HL-60 (cell line): Measurements from ENCODE around the gene TLE7.

Experiments used
- DNase-seq, 2 experiments: peaks; one replicate each; pipeline ENCODE4 v3.0.0-alpha.2; 2010 to 2020; ENCODE audit warnings: low read depth in 1 of 2, low spot score in 1 of 2
- H3K27ac ChIP-seq: fragments of 250-450 bp; sonication (Bioruptor Pico); replicated peaks from 2 replicates; pipeline ENCODE4 v1.5.1; 2020; ENCODE audit warnings: mild to moderate bottlenecking, moderate library complexity
- H3K27me3 ChIP-seq: fragments of 250-450 bp; sonication (Bioruptor Pico); 2 replicates; pipeline ENCODE4 v1.5.1; 2021; ENCODE audit warnings: mild to moderate bottlenecking, moderate library complexity; ENCODE audit not compliant: insufficient read depth, poor library complexity, severe bottlenecking
- H3K4me3 ChIP-seq: replicated peaks from 2 replicates; pipeline ENCODE4 v1.5.1; 2011; ENCODE audit warnings: mild to moderate bottlenecking, control low read depth, low read length; ENCODE audit not compliant: insufficient read depth
- CTCF ChIP-seq: IDR thresholded peaks from one replicate; pipeline ENCODE4 v1.5.1; 2011; ENCODE audit warnings: low read length, control low read depth, inconsistent platforms; ENCODE audit not compliant: insufficient read depth
- GABPA ChIP-seq: IDR thresholded peaks from 2 replicates; pipeline ENCODE4 v1.6.1; 2012; ENCODE audit warnings: low read depth
- POLR2AphosphoS5 ChIP-seq: IDR thresholded peaks from 2 replicates; pipeline ENCODE4 v1.6.1; 2012; ENCODE audit warnings: low read depth
- REST ChIP-seq: IDR thresholded peaks from 2 replicates; pipeline ENCODE4 v1.6.1; 2012; ENCODE audit warnings: low read depth; ENCODE audit not compliant: insufficient replicate concordance
- SPI1 ChIP-seq: IDR thresholded peaks from 2 replicates; pipeline ENCODE4 v1.6.1; 2012; ENCODE audit warnings: low read depth, mild to moderate bottlenecking, borderline replicate concordance

TLE7 gene

GRCh38 chr16:71460236-71460635 lies 18.4 kb upstream of the TLE7 start:
- H3K4me3 ChIP-seq = no peak overlapping the region
- no peak for DNase-seq

GRCh38 chr16:71459510-71459909 lies 17.7 kb upstream of the TLE7 start:
- DNase-seq = no peak
- Histone ChIP-seq H3K27me3 (no peaks in the 10 kb centered on the region), H3K4me3 (no peak overlapping the region), H3K27ac (no peak overlapping the region)
- TF ChIP-seq GABPA = no peak
- TF ChIP-seq SPI1 = no peak
- TF ChIP-seq POLR2AphosphoS5 = no peak
- no peak for TF ChIP-seq CTCF
- TF ChIP-seq REST = no peak

More at GRCh38 chr16:71460236-71460635, 18.4 kb upstream of the TLE7 start:
- TF ChIP-seq GABPA (no peak), CTCF (no peak), REST (no peak), POLR2AphosphoS5 (no peak), SPI1 (no peak)
- Histone ChIP-seq H3K27ac (no peak overlapping the region), H3K27me3 (no peaks in the 10 kb centered on the region)

GRCh38 chr16:71456801-71457200 lies 14.9 kb upstream of the TLE7 start:
- DNase-seq = no peak
- H3K27me3 ChIP-seq = no peaks in the 10 kb centered on the region
- no peak overlapping the region for H3K27ac ChIP-seq
- no peak overlapping the region for H3K4me3 ChIP-seq
- no peak for TF ChIP-seq POLR2AphosphoS5
- no peak for TF ChIP-seq GABPA
- no peak for TF ChIP-seq REST
- TF ChIP-seq SPI1 = no peak
- no peak for TF ChIP-seq CTCF
